CD4-positive, alpha-beta memory T cell (primary cell): Measurements from ENCODE around the gene SYNM. TPM values are rescaled to one million over a fixed set of nuclear protein-coding genes. Genes with fewer than 3 reads are reported as not detected.
"Not testable (repeated sequence)": the region's sequence is repeated elsewhere in the genome, so short reads cannot be mapped to it uniquely, and the experiment has no call there.

Source experiments
- CTCF ChIA-PET: fragments of 350-600 bp; sonication (Branson Sonifier 250); formaldehyde crosslinking; loops from one replicate; lab custom pipeline; 2021; ENCODE audit warnings: inconsistent platforms; ENCODE audit not compliant: partially characterized antibody; lab: Charles Lee
- POLR2A ChIA-PET: fragments of 350-600 bp; sonication (Branson Sonifier 250); formaldehyde crosslinking; loops from one replicate; lab custom pipeline; 2021; ENCODE audit not compliant: partially characterized antibody; lab: Charles Lee
- DNase-seq, 5 donors: peaks; one replicate each; pipeline versions ENCODE4 v3.0.0 to v3.0.0-alpha.2; 2020 to 2022; ENCODE audit warnings: mixed read lengths in 1 of 5
- H3K27ac ChIP-seq: one replicate; pipeline ENCODE4 v1.7.0; 2013; ENCODE audit warnings: low read depth, low read length
- H3K27me3 ChIP-seq: 2 replicates; pipeline ENCODE4 v1.7.0; 2013; ENCODE audit warnings: mild to moderate bottlenecking, low read length, moderate library complexity; ENCODE audit not compliant: insufficient read depth
- H3K36me3 ChIP-seq: 2 replicates; pipeline ENCODE4 v1.7.0; 2013; ENCODE audit warnings: mild to moderate bottlenecking, low read length, moderate library complexity; ENCODE audit not compliant: insufficient read depth
- H3K4me1 ChIP-seq: 2 replicates; pipeline ENCODE4 v1.7.0; 2013; ENCODE audit warnings: mild to moderate bottlenecking, low read length, moderate library complexity; ENCODE audit not compliant: insufficient read depth
- H3K4me3 ChIP-seq, 2 donors: one replicate each; pipeline ENCODE4 v1.7.0; 2013; ENCODE audit warnings: low read length in 2 of 2, mild to moderate bottlenecking in 1 of 2
- H3K9me3 ChIP-seq, 2 donors: one replicate each; pipeline ENCODE4 v1.7.0; 2013; ENCODE audit warnings: low read length in 2 of 2, control low read depth in 1 of 2; ENCODE audit not compliant: control insufficient read depth in 1 of 2
- H3K27ac Mint-ChIP-seq, 7 donors: one replicate each; pipeline ENCODE4 v1.8.0; 2020 to 2021; ENCODE audit warnings: mixed read lengths in 7 of 7, mild to moderate bottlenecking in 6 of 7, inconsistent platforms in 3 of 7, moderate library complexity in 3 of 7
- H3K27me3 Mint-ChIP-seq, 2 donors: one replicate each; pipeline ENCODE4 v1.8.0; 2020 to 2021; ENCODE audit warnings: mixed read lengths in 2 of 2
- H3K36me3 Mint-ChIP-seq, 2 donors: one replicate each; pipeline ENCODE4 v1.8.0; 2020 to 2021; ENCODE audit warnings: mixed read lengths in 2 of 2, inconsistent platforms in 1 of 2, mild to moderate bottlenecking in 1 of 2
- H3K4me1 Mint-ChIP-seq, 4 donors: one replicate each; pipeline ENCODE4 v1.8.0; 2020 to 2021; ENCODE audit warnings: mixed read lengths in 4 of 4, mild to moderate bottlenecking in 1 of 4
- H3K4me3 Mint-ChIP-seq, 8 donors: one replicate each; pipeline ENCODE4 v1.8.0; 2020 to 2021; ENCODE audit warnings: mixed read lengths in 8 of 8, mild to moderate bottlenecking in 7 of 8, moderate library complexity in 6 of 8, inconsistent platforms in 3 of 8
- H3K9me3 Mint-ChIP-seq, 8 donors: one replicate each; pipeline ENCODE4 v1.8.0; 2020 to 2021; ENCODE audit warnings: mixed read lengths in 8 of 8, mild to moderate bottlenecking in 5 of 8, inconsistent platforms in 3 of 8, moderate library complexity in 1 of 8
- intact Hi-C: fragments of 100-400 bp; cut with micrococcal nuclease; formaldehyde crosslinking; loops from one replicate; pipeline ENCODE4 v1.15.1; 2023
- polyA plus RNA-seq, 2 donors: library from polyadenylated mRNA; unstranded; fragments of 300-500 nt; fragmentation: Illumina TruSeq; gene quantifications; one replicate each; pipeline ENCODE4 v1.2.3, GENCODE V29; 2021
- total RNA-seq, 2 experiments: library from RNA; stranded (reverse); gene quantifications; one replicate each; pipeline ENCODE4 v1.2.3, GENCODE V29; 2021

SYNM gene
- total and polyA plus RNA-seq, 4 experiments from 2014 or later, result 0.09 to 14.2 (median 7.0) TPM

GRCh38 chr15:99059010-99059981 is 45.6 kb upstream of the SYNM start:
- H3K36me3 Mint-ChIP-seq, result no peaks in the 10 kb centered on the region
- peaks cover 0 to 10% (median 4%) of the 10 kb centered on the region in 4 donors for H3K4me1 Mint-ChIP-seq
- no peak overlapping the region for H3K27ac Mint-ChIP-seq
- H3K4me3 ChIP-seq, result peak overlapping the region; percentile 6 to 32
- peaks cover 8% of the 10 kb centered on the region for H3K4me1 ChIP-seq
- CTCF ChIA-PET, result interaction anchor here (0.6 to 7.9 kb wide), 10 partner anchors 9 to 540 kb away, joined by 3 to 66 read pairs (median 5); no protein-coding TSS in a partner anchor
- peaks cover 0 to 4% (median 0%) of the 10 kb centered on the region in 8 donors for H3K9me3 Mint-ChIP-seq
- DNase-seq, result peak in 4 of 5 donors; percentile 20 to 38 (median 28)
- H3K4me3 Mint-ChIP-seq, result peak overlapping the region; percentile 49 to 77 (median 68)
- no peaks in the 10 kb centered on the region for H3K9me3 ChIP-seq
- intact Hi-C loops, result loop anchor here (1.0 kb wide), 1 partner anchor 540 kb away; no protein-coding TSS in a partner anchor
- H3K36me3 ChIP-seq, result no peaks in the 10 kb centered on the region
- H3K27me3 Mint-ChIP-seq, result peaks cover 18 to 44% of the 10 kb centered on the region in 2 donors
- POLR2A ChIA-PET, result no interaction called here
- H3K27me3 ChIP-seq, result peaks cover 6% of the 10 kb centered on the region
- no peak overlapping the region for H3K27ac ChIP-seq

- POLR2A ChIA-PET, H3K4me1 Mint-ChIP-seq, H3K9me3 Mint-ChIP-seq, H3K9me3 ChIP-seq, H3K27ac Mint-ChIP-seq, H3K27me3 ChIP-seq, DNase-seq, H3K4me1 ChIP-seq, H3K27ac ChIP-seq, H3K36me3 Mint-ChIP-seq, intact Hi-C loops, H3K36me3 ChIP-seq, H3K4me3 ChIP-seq: not testable (repeated sequence)
- Mint-ChIP-seq H3K4me3 (peak overlapping the region in 2 of 8 donors; percentile 21 to 41), H3K27me3 (peaks cover 18 to 45% of the 10 kb centered on the region in 2 donors)
- CTCF ChIA-PET, result interaction anchor here (2.3 to 7.9 kb wide), 3 partner anchors 14 to 24 kb away, joined by 6 to 66 read pairs (median 8); no protein-coding TSS in a partner anchor
Observed at GRCh38 chr15:99060186-99060585, 44.7 kb upstream of the SYNM start.

- Histone ChIP-seq H3K36me3 (no peaks in the 10 kb centered on the region), H3K4me3 (no peak overlapping the region), H3K4me1 (peaks cover 8% of the 10 kb centered on the region), H3K27me3 (peaks cover 6% of the 10 kb centered on the region), H3K9me3 (no peaks in the 10 kb centered on the region), H3K27ac (no peak overlapping the region)
- peaks cover 18 to 43% of the 10 kb centered on the region in 2 donors for H3K27me3 Mint-ChIP-seq
- intact Hi-C loops, result no loop called here
- DNase-seq, result no peak
- no peak overlapping the region for H3K27ac Mint-ChIP-seq
- H3K9me3 Mint-ChIP-seq, result peaks cover 0 to 3% (median 0%) of the 10 kb centered on the region in 8 donors
- CTCF ChIA-PET, result interaction anchor here (1.1 to 7.9 kb wide), 3 partner anchors 12 to 284 kb away, joined by 3 to 66 read pairs (median 5); no protein-coding TSS in a partner anchor
- POLR2A ChIA-PET, result no interaction called here
- no peak overlapping the region for H3K4me3 Mint-ChIP-seq
- H3K4me1 Mint-ChIP-seq, result peaks cover 0 to 10% (median 4%) of the 10 kb centered on the region in 4 donors
- no peaks in the 10 kb centered on the region for H3K36me3 Mint-ChIP-seq
Observed at GRCh38 chr15:99062226-99062625, 42.7 kb upstream of the SYNM start.

GRCh38 chr15:99068186-99068585 is 36.7 kb upstream of the SYNM start:
- H3K27ac Mint-ChIP-seq, result no peak overlapping the region
- H3K36me3 Mint-ChIP-seq, result no peaks in the 10 kb centered on the region
- POLR2A ChIA-PET, result interaction anchor here (1.1 kb wide), 1 partner anchor 8 kb away, joined by 3 read pairs; no protein-coding TSS in a partner anchor
- intact Hi-C loops, result no loop called here
- no peak for DNase-seq
- Histone ChIP-seq H3K4me3 (no peak overlapping the region), H3K36me3 (no peaks in the 10 kb centered on the region), H3K27ac (no peak overlapping the region), H3K9me3 (no peaks in the 10 kb centered on the region), H3K27me3 (no peaks in the 10 kb centered on the region), H3K4me1 (no peaks in the 10 kb centered on the region)
- H3K9me3 Mint-ChIP-seq, result no peaks in the 10 kb centered on the region
- H3K4me3 Mint-ChIP-seq, result no peak overlapping the region
- H3K4me1 Mint-ChIP-seq, result no peaks in the 10 kb centered on the region
- peaks cover 0 to 9% of the 10 kb centered on the region in 2 donors for H3K27me3 Mint-ChIP-seq
- CTCF ChIA-PET, result interaction anchor here (0.9 to 1.9 kb wide), 4 partner anchors 9 to 11 kb away, joined by 3 to 8 read pairs (median 5); no protein-coding TSS in a partner anchor

- Histone ChIP-seq H3K4me1 (no peaks in the 10 kb centered on the region), H3K36me3 (no peaks in the 10 kb centered on the region), H3K4me3 (no peak overlapping the region), H3K9me3 (no peaks in the 10 kb centered on the region), H3K27me3 (no peaks in the 10 kb centered on the region), H3K27ac (no peak overlapping the region)
- H3K27me3 Mint-ChIP-seq, result peaks cover 0 to 5% of the 10 kb centered on the region in 2 donors
- no peaks in the 10 kb centered on the region for H3K9me3 Mint-ChIP-seq
- no peak overlapping the region for H3K4me3 Mint-ChIP-seq
- CTCF ChIA-PET, result interaction anchor here (1.2 to 1.3 kb wide), 2 partner anchors 8 to 551 kb away, joined by 4 to 6 read pairs; no protein-coding TSS in a partner anchor
- intact Hi-C loops, result no loop called here
- POLR2A ChIA-PET, result no interaction called here
- no peaks in the 10 kb centered on the region for H3K4me1 Mint-ChIP-seq
- DNase-seq, result no peak
- no peaks in the 10 kb centered on the region for H3K36me3 Mint-ChIP-seq
- no peak overlapping the region for H3K27ac Mint-ChIP-seq
Observed at GRCh38 chr15:99070208-99070607, 34.7 kb upstream of the SYNM start.

- DNase-seq, result no peak
- Mint-ChIP-seq H3K27me3 (peaks cover 0 to 4% of the 10 kb centered on the region in 2 donors), H3K4me1 (peaks cover 0 to 2% (median under 1%) of the 10 kb centered on the region in 4 donors), H3K9me3 (no peaks in the 10 kb centered on the region), H3K27ac (no peak overlapping the region), H3K4me3 (no peak overlapping the region), H3K36me3 (no peaks in the 10 kb centered on the region)
- ChIA-PET POLR2A (no interaction called here), CTCF (interaction anchor here (1.3 to 6.6 kb wide), 3 partner anchors 12 to 552 kb away, joined by 3 to 66 read pairs (median 4); no protein-coding TSS in a partner anchor)
- Histone ChIP-seq H3K27me3 (no peaks in the 10 kb centered on the region), H3K4me3 (no peak overlapping the region), H3K36me3 (no peaks in the 10 kb centered on the region), H3K9me3 (no peaks in the 10 kb centered on the region), H3K4me1 (peaks cover 2% of the 10 kb centered on the region), H3K27ac (no peak overlapping the region)
- intact Hi-C loops, result no loop called here
Observed at GRCh38 chr15:99071091-99071680, 33.7 kb upstream of the SYNM start.
